GM12864 (cell line): Measurements from ENCODE around the gene IDH2.

ENCODE experiments used
- DNase-seq: peaks from one replicate; pipeline ENCODE4 v3.0.0-alpha.2; 2011; ENCODE audit warnings: low read depth
- H3K4me3 ChIP-seq: 2 replicates; pipeline ENCODE4 v1.5.1; 2011; ENCODE audit warnings: mild to moderate bottlenecking, low read depth, low read length, control low read depth
- CTCF ChIP-seq: IDR thresholded peaks from 2 replicates; pipeline ENCODE4 v1.5.1; 2011; ENCODE audit warnings: low read depth, mild to moderate bottlenecking, moderate library complexity, low read length, control low read depth, inconsistent platforms; ENCODE audit errors: missing control alignments

IDH2 gene

DNA sequence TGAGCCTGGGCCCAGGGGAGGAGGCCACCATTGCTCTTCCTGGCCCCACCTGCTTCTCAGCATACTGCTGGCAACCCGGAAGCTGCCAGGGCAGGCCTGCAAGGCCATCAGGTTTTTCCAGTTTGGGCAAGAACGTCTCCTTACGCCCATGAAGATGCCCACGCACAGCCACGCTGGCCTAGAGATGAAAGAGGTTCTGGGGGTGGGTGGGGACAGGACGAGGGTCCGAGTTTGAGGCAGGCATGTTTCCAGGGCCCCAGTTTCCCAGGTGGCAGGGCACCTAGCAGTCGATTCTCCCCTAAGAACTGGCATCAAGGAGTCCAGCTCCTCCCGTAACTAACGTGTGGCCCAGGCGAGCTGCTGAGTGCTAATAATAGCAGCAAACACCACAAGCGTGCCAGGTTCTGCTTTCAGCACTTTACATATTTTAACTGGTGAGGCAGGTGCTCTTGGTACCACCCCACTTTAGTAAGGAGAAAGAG lies 55.3 kb downstream of the IDH2 start:
- peak; percentile 29 for DNase-seq
- H3K4me3 ChIP-seq = no peak overlapping the region
- no peak for TF ChIP-seq CTCF

DNA sequence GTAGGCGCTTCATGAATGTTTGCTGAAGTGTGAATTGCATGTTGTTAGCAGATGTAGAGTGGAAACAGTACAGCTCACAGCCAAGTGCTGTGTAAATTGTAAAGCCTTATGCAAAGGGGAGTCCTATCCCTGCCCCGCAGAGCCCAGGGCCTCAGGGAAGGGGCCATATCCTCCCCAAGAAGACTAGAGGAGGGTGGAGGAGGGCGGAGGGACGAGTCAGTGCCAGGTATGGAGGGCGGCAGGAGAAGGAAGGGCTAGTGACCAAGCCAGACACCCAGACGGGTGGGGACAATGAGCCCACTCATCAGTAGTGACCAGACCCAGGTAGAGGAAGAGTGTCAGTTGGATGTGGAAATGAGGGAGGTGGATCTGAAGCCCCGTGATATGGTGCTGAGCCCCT lies 56.0 kb downstream of the IDH2 start:
- H3K4me3 ChIP-seq = no peak overlapping the region
- no peak for DNase-seq
- no peak for TF ChIP-seq CTCF

GRCh38 chr15:90044916-90045371 lies 57.3 kb downstream of the IDH2 start:
- no peak overlapping the region for H3K4me3 ChIP-seq
- no peak for TF ChIP-seq CTCF
- no peak for DNase-seq

DNA sequence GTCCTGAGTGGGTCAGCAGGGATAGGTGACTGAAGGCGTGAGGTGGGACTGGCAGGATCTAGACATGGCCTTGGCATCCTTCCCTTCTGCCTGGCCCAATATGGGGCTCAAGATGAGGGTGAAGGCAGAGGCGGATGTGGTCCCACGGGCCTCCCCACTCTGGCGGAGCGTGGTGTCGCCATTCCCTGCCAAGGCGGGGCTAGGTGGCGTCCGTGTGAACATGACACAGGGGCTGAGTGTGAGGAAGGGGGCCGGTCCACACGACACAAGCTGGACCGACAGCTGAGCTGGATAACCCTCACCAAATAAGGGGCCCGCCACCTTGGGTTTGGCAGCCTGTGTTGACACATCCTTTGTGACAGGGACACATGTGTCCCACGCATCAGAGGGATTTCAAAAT lies 58.1 kb downstream of the IDH2 start:
- TF ChIP-seq CTCF = no peak
- DNase-seq = no peak
- H3K4me3 ChIP-seq = no peak overlapping the region

GRCh38 chr15:90043530-90044010 lies 58.7 kb downstream of the IDH2 start:
- TF ChIP-seq CTCF = no peak
- no peak for DNase-seq
- no peak overlapping the region for H3K4me3 ChIP-seq

DNA sequence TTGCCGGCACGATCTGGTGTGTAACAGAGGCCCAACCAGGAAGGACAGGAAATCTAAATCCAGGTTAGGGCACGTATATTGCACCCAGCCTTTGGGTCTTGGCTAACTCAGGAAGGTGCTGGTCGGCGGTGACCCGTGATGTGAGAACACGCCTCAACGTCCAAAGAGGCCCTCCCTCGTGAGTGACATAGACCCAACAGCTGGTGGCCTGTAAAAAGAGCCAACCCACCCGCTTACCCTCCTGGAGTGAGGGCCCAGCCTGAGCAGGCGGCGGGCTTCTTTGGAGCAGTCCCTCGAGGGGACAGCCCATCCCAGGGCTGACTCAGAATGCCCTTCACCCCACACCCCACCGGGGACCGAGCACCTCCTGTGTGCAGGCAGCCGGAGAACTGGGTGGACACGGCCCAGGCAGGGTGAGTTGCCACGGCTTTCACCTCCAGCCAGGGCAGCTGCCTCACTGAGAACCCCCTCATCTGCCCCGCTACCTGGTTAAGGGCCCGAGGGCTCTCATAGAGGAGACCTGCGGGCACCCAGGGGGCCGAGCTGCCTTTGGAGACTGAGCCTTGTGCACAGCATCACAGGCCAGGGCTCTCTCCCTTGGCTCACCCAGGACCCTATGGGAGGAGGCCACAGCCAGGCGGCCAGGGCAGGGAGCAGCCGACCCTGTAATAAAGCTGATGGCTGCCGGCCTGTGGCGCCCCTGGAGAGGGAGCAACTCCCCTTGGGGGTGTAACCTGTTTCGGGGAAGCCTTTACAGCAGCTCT lies 59.3 kb downstream of the IDH2 start:
- no peak for TF ChIP-seq CTCF
- DNase-seq = no peak
- no peak overlapping the region for H3K4me3 ChIP-seq

DNA sequence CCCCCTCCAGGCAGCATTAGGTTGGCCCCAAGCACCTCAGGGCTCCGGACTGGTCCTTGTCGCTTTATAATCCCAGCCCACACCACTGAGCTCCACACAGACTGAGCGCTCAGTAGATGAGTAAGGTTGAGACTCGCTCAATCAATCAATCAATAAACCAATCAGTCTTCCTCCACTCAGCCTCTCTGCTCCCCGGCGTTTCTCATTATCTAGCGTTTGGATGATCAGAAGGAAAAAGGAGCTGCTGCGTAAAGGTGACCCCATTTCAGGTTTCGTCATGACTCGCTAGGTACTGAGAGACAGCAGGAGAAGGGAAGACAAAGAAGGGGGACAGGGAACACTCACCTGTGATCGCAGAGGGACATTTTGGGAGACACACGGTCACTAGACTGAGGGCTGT lies 59.9 kb downstream of the IDH2 start:
- TF ChIP-seq CTCF = no peak
- no peak for DNase-seq
- H3K4me3 ChIP-seq = no peak overlapping the region
